ENCODE results near the gene DDX31.

DNA sequence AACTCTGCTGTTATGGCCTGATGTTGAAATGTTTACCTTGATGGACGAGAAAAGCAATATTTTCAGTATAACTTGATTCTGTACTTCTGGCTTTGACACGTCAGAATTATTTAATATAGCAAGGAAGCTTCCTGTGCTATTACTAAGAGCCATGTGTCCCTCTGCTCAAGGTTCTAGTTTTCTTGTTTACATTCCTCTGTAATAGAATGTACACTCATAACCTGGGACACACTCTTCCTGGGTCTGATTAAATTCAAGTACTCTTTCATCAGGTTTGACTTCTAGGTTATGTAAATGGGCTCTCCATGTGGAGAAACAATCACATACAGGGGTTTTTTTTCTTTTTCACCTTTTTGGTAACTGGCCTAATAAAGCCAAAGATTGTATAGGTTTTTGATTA lies 33.6 kb upstream of the DDX31 start:
- TF ChIP-seq SP1 (IDR thresholded peaks at IDR 0.05) = no peak
- no peak for TF ChIP-seq ARNT (IDR thresholded peaks at IDR 0.05)
- no peak for TF ChIP-seq ELF4 (IDR thresholded peaks at IDR 0.05)
- TF ChIP-seq L3MBTL2 (conservative IDR thresholded peaks at IDR 0.05) = no peak
- no peak for TF ChIP-seq FOXK2 (IDR thresholded peaks at IDR 0.05)
- no peak for TF ChIP-seq ZNF384 (IDR thresholded peaks at IDR 0.05)

Measured in HEK293T (cell line).